Mammary epithelial cell (primary cell): ENCODE results near the gene GRK4.

Source experiments
- EZH2 ChIP-seq: IDR thresholded peaks from 2 replicates; pipeline ENCODE4 v1.6.1; 2012; ENCODE audit warnings: low read length, inconsistent platforms, borderline replicate concordance
- TF ChIP-seq, protein P1 (sequence below), 2 donors: IDR thresholded peaks in 1 of 2; conservative IDR thresholded peaks in 1 of 2; 2 replicates each; pipeline ENCODE4 v1.5.1; 2011 to 2012; ENCODE audit warnings: inconsistent platforms in 2 of 2, low read length in 2 of 2, mild to moderate bottlenecking in 2 of 2, control low read depth in 1 of 2, low read depth in 1 of 2; ENCODE audit not compliant: insufficient read depth in 1 of 2; ENCODE audit errors: extremely low read depth in 1 of 2

DNA sequence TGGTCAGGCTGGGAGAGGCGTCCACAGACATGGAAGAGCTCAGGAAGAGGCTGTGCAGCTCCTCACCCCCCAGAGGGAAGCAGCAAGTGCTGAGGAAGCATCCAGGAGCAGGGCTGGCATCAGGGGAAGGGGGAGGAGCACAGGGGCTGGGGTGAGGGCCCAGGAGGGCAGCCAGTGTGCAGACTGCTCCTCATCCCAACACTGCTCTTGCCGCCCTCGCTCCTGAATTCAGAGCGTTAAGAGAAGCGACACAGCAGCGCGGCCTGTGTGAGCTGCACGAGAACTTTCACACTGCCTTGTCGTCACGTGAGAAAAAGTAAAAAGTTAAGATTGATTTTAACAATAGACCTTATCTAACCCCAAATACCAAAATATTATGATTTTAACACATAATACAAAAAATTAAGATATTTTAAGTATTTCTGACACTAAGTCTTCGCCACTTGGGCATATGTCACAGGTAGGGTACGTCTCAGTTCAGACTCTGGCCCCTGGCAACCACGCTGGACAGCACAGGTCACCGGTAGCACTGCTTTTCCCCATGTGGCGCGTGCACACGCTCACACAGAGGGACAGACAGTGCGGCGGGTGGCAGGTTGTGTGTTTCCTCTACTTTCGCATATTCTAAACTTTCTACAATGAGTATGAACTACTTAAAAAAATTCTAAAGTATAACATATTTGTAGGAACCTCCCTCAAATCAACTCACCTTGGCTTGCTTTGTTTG, 19.8 kb upstream of the GRK4 start:
- TF ChIP-seq, protein P1, sequence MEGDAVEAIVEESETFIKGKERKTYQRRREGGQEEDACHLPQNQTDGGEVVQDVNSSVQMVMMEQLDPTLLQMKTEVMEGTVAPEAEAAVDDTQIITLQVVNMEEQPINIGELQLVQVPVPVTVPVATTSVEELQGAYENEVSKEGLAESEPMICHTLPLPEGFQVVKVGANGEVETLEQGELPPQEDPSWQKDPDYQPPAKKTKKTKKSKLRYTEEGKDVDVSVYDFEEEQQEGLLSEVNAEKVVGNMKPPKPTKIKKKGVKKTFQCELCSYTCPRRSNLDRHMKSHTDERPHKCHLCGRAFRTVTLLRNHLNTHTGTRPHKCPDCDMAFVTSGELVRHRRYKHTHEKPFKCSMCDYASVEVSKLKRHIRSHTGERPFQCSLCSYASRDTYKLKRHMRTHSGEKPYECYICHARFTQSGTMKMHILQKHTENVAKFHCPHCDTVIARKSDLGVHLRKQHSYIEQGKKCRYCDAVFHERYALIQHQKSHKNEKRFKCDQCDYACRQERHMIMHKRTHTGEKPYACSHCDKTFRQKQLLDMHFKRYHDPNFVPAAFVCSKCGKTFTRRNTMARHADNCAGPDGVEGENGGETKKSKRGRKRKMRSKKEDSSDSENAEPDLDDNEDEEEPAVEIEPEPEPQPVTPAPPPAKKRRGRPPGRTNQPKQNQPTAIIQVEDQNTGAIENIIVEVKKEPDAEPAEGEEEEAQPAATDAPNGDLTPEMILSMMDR (conservative IDR thresholded peaks at IDR 0.05 in 1 of 2, IDR thresholded peaks at IDR 0.05 in 1 of 2; ENCODE audit: extremely low read depth in 1 of 2, insufficient read depth in 1 of 2, low read depth in 1 of 2, low read length in 2 of 2), result no peak
- TF ChIP-seq EZH2, result no peak
